K562 (cell line): ENCODE results near the gene CKAP5. TPM values are rescaled to one million over a fixed set of nuclear protein-coding genes. Genes with fewer than 3 reads are reported as not detected.

Experiments
- ATAC-seq: fragments of 200-7000 bp; cut with Tn5 transposase; 3 replicates; pipeline ENCODE4 v1.9.1; 2020; ENCODE audit warnings: moderate library complexity
- BruUV-seq: library from RNA; stranded (reverse); fragments of 400-500 nt; replicated peaks from 2 replicates; lab custom pipeline; 2021; lab: Mats Ljungman, UMichigan
- CTCF ChIA-PET: fragments of 300-600 bp; formaldehyde crosslinking; extraction: SDS; loops from one replicate; lab custom pipeline; 2021; ENCODE audit warnings: low intra/inter-chr PET ratio; lab: Yijun Ruan, JAX
- POLR2A ChIA-PET: fragments of 300-600, 350-650 bp; sonication (Branson Sonifier 250); formaldehyde crosslinking; extraction: SDS; loops from one replicate; lab custom pipeline; 2021; ENCODE audit warnings: antibody characterized with exemption, inconsistent platforms; lab: Yijun Ruan, JAX
- DNase-seq, 4 experiments: peaks; one replicate each; pipeline versions ENCODE4 v3.0.0 to v3.0.0-alpha.2; 2011 to 2018; ENCODE audit warnings: low spot score in 3 of 4, mixed read lengths in 3 of 4; ENCODE audit errors: extremely low read depth in 1 of 4
- FAIRE-seq: peaks from 2 replicates; lab custom pipeline; 2011; peaks lifted over from hg19 to GRCh38; lab: Jason Lieb, UNC
- H2AFZ ChIP-seq: 2 replicates; pipeline ENCODE4 v1.6.0; 2011; ENCODE audit warnings: low read depth, low read length, control low read depth, inconsistent platforms
- H3K27ac ChIP-seq: fragments of 200-600 bp; 3 replicates; pipeline ENCODE4 v1.8.0; 2011; ENCODE audit warnings: low read depth, mild to moderate bottlenecking, control low read depth, inconsistent platforms, low read length, moderate library complexity, mixed read lengths; ENCODE audit errors: extremely low read depth
- H3K27me3 ChIP-seq, 2 experiments: fragments of 300-600 bp in 1 of 2; 2 replicates in 1 of 2; 3 replicates in 1 of 2; pipeline versions ENCODE4 v1.6.0 to v1.8.0; 2011; ENCODE audit warnings: inconsistent platforms in 2 of 2, low read length in 2 of 2, mild to moderate bottlenecking in 1 of 2, mixed read lengths in 1 of 2, moderate library complexity in 1 of 2; ENCODE audit not compliant: control insufficient read depth in 2 of 2, insufficient read depth in 2 of 2
- H3K36me3 ChIP-seq: fragments of 300-600 bp; 3 replicates; pipeline ENCODE4 v1.8.0; 2011; ENCODE audit warnings: mild to moderate bottlenecking, low read length, inconsistent platforms; ENCODE audit not compliant: control insufficient read depth, insufficient read depth
- H3K4me1 ChIP-seq, 2 experiments: fragments of 200-600 bp in 1 of 2; replicated peaks in 1 of 2; 2 replicates in 1 of 2; 3 replicates in 1 of 2; pipeline versions ENCODE4 v1.5.1 to v1.8.0; 2011; ENCODE audit warnings: inconsistent platforms in 2 of 2, low read length in 2 of 2, mild to moderate bottlenecking in 1 of 2, mixed read lengths in 1 of 2, moderate library complexity in 1 of 2; ENCODE audit not compliant: control insufficient read depth in 2 of 2, insufficient read depth in 2 of 2
- H3K4me2 ChIP-seq: 2 replicates; pipeline ENCODE4 v1.6.1; 2011; ENCODE audit warnings: low read length, control low read depth, inconsistent platforms, mixed read lengths; ENCODE audit not compliant: insufficient read depth
- H3K4me3 ChIP-seq: fragments of 200-600 bp; sonication (generic), shearing (Covaris generic); 2 replicates; pipeline ENCODE4 v1.5.1; 2016; ENCODE audit warnings: control low read depth, inconsistent platforms
- H3K79me2 ChIP-seq: fragments of 200-600 bp; 3 replicates; pipeline ENCODE4 v1.8.0; 2011; ENCODE audit warnings: low read length, inconsistent platforms; ENCODE audit not compliant: control insufficient read depth, insufficient read depth
- H3K9ac ChIP-seq, 2 experiments: 2 replicates each; pipeline versions ENCODE4 v1.6.0 to v1.6.1; 2011; ENCODE audit warnings: low read depth in 2 of 2, low read length in 2 of 2, control low read depth in 1 of 2, inconsistent platforms in 1 of 2, mild to moderate bottlenecking in 1 of 2, mixed read lengths in 1 of 2; ENCODE audit not compliant: insufficient read depth in 1 of 2
- H3K9me1 ChIP-seq: one replicate; pipeline ENCODE4 v1.6.0; 2011; ENCODE audit warnings: inconsistent platforms, mild to moderate bottlenecking, low read length, moderate library complexity; ENCODE audit not compliant: control insufficient read depth, insufficient read depth
- H3K9me3 ChIP-seq: replicated peaks from 2 replicates; pipeline ENCODE4 v1.5.1; 2011; ENCODE audit warnings: low read depth, low read length, inconsistent platforms; ENCODE audit not compliant: control insufficient read depth, insufficient read depth
- H4K20me1 ChIP-seq: replicated peaks from 2 replicates; pipeline ENCODE4 v1.6.1; 2011; ENCODE audit warnings: low read length, inconsistent platforms, mixed read lengths; ENCODE audit not compliant: control insufficient read depth, insufficient read depth
- KDM1A ChIP-seq, 2 experiments: fragments of 450-650 bp; IDR thresholded peaks; 2 replicates each; pipeline ENCODE4 v1.6.1; 2016; ENCODE audit warnings: mild to moderate bottlenecking in 2 of 2
- NFYB ChIP-seq: IDR thresholded peaks from 2 replicates; pipeline ENCODE4 v1.6.1; 2011; ENCODE audit warnings: mild to moderate bottlenecking, moderate library complexity; ENCODE audit not compliant: insufficient read length; ENCODE audit errors: extremely low read depth
- NR2C2 ChIP-seq, 2 experiments: fragments of 200-800 bp in 1 of 2; sonication (Bioruptor generic) in 1 of 2; sonication (generic) in 1 of 2; formaldehyde crosslinking in 1 of 2; IDR thresholded peaks; 2 replicates each; pipeline versions ENCODE4 v1.6.1 to v1.8.0; 2016 to 2022; ENCODE audit warnings: mild to moderate bottlenecking in 1 of 2, missing compliant biosample characterization in 1 of 2, missing genetic modification characterization in 1 of 2, missing genetic modification reagents in 1 of 2
- PRPF4 ChIP-seq: fragments of 200-400 bp; formaldehyde crosslinking; IDR thresholded peaks from one replicate; pipeline ENCODE4 v1.6.1; 2017; ENCODE audit warnings: low read length, low read depth, mild to moderate bottlenecking; ENCODE audit not compliant: insufficient read depth, poor library complexity, severe bottlenecking
- SLC30A9 ChIP-seq: fragments of 250-450 bp; sonication (Bioruptor Pico); IDR thresholded peaks from 2 replicates; pipeline ENCODE4 v1.8.0; 2022; ENCODE audit warnings: mild to moderate bottlenecking, moderate library complexity
- STAT6 ChIP-seq: sonication (generic); formaldehyde crosslinking; IDR thresholded peaks from 2 replicates; pipeline ENCODE4 v1.8.1; 2023; ENCODE audit warnings: mild to moderate bottlenecking, missing genetic modification reagents
- ZNF282 ChIP-seq: sonication (generic); formaldehyde crosslinking; IDR thresholded peaks from 2 replicates; pipeline ENCODE4 v1.8.1; 2023; ENCODE audit warnings: missing genetic modification reagents
- ZNF3 ChIP-seq: fragments of 250-450 bp; sonication (Bioruptor Pico); IDR thresholded peaks from 2 replicates; pipeline ENCODE4 v1.5.0; 2021; ENCODE audit warnings: mild to moderate bottlenecking, moderate library complexity
- ZNF431 ChIP-seq: sonication (generic); formaldehyde crosslinking; IDR thresholded peaks from 2 replicates; pipeline ENCODE4 v1.8.0; 2022; ENCODE audit warnings: mild to moderate bottlenecking, missing genetic modification reagents
- WGBS: fragments of 100-300 bp; shearing (Covaris generic); methylation state at CpG from one replicate; pipeline ENCODE4 v1.1.6; 2016; ENCODE audit warnings: low coverage, mixed read lengths; ENCODE audit not compliant: insufficient coverage; ENCODE audit errors: missing lambda C conversion rate; 5-methylcytosine and 5-hydroxymethylcytosine counted together
- in situ Hi-C: fragments of 300-500 bp; cut with MboI; formaldehyde crosslinking; loops from 4 replicates; pipeline ENCODE4 v1.15.0; 2018; ENCODE audit warnings: inconsistent platforms, mixed read lengths
- intact Hi-C: fragments of 100-400 bp; cut with micrococcal nuclease; formaldehyde crosslinking; loops from 2 replicates; pipeline ENCODE4 v1.14.2; 2022
- polyA plus RNA-seq, 8 experiments: library from polyadenylated mRNA; depleted of rRNA in 4 of 8; stranded (reverse) in 5 of 8; unstranded in 3 of 8; fragments of >200 nt; fragmentation: Nextera tagmentation in 2 of 8; fragmentation: Illumina TruSeq in 1 of 8; extraction: Ambion mirVana in 2 of 8; extraction: Trizol in 1 of 8; gene quantifications; 2 replicates each; pipeline versions ENCODE4 v1.2.1 to v1.2.3, GENCODE V29; 2011 to 2014; ENCODE audit warnings: inconsistent platforms in 1 of 8, missing spikeins in 1 of 8
- total RNA-seq, 7 experiments: library from RNA; depleted of rRNA in 6 of 7; stranded (reverse); fragments of >200 nt in 6 of 7; fragmentation: Illumina TruSeq in 2 of 7; extraction: Trizol in 2 of 7; gene quantifications; 2 replicates each; pipeline versions ENCODE4 v1.2.1 to v1.2.3, GENCODE V29; 2011 to 2021; ENCODE audit warnings: low replicate concordance in 1 of 7

Gene CKAP5
- total and polyA plus RNA-seq, 9 of the 15 experiments (the other 6 are each of a cell fraction or from before 2014, with no cell fraction given), result 60.1 to 239 (median 139) TPM

DNA sequence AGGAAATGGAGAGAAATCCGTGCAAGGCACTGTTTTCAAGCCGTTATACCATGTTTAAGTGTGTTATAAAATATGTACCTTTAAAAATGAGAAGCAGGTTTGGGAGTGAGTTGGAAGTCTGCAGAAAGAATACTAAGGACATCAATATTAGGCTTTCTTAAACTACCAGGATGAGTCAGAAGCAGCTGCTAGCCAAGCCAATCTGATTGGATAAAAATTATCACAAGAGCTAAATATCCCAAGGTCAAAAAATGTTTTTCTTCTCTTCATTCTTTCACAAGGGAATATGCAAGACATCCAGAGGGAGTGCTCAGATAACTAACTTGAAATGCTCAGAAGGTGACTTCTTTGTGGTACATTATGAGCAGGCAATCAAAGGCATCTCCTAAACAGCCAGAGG is 19.3 kb upstream of the CKAP5 start:
- BruUV-seq, result no TSS peak
- Histone ChIP-seq H4K20me1 (no peaks in the 10 kb centered on the region), H3K79me2 (no peaks in the 10 kb centered on the region), H3K27me3 (peaks cover 19 to 30% of the 10 kb centered on the region in 2 experiments; a peak in 4 of 5 replicates), H3K9me3 (no peaks in the 10 kb centered on the region), H3K36me3 (no peaks in the 10 kb centered on the region), H2AFZ (no peak overlapping the region), H3K27ac (no peak overlapping the region), H3K4me1 (no peaks in the 10 kb centered on the region), H3K9ac (no peak overlapping the region), H3K9me1 (no peaks in the 10 kb centered on the region), H3K4me2 (no peak overlapping the region), H3K4me3 (no peak overlapping the region)
- FAIRE-seq, result no peak
- DNase-seq, result no peak
- intact Hi-C loops (no loop called here), in situ Hi-C loops (no loop called here)
- 0% methylated on average over 2 of the region's 2 CpGs for WGBS
- no peak for ATAC-seq
- CTCF ChIA-PET, result no interaction called here
- POLR2A ChIA-PET, result interaction anchor here (1.0 to 1.3 kb wide), 3 partner anchors 11 to 28 kb away, joined by 3 to 4 read pairs (median 3); no protein-coding TSS in a partner anchor
- no peak for TF ChIP-seq ZNF282 (CRISPR knock-in tag)
- TF ChIP-seq PRPF4, result no peak
- no peak for TF ChIP-seq STAT6 (CRISPR knock-in tag)
- TF ChIP-seq NR2C2 (CRISPR knock-in tag; IDR thresholded peaks at IDR 0.05), result no peak
- no peak for TF ChIP-seq NR2C2 (tag; IDR thresholded peaks at IDR 0.05)
- no peak for TF ChIP-seq KDM1A (IDR thresholded peaks at IDR 0.05)
- TF ChIP-seq SLC30A9 (CRISPR knock-in tag), result no peak
- TF ChIP-seq ZNF3 (CRISPR knock-in tag), result no peak
- no peak for TF ChIP-seq ZNF431 (CRISPR knock-in tag)
- TF ChIP-seq NFYB, result peak; percentile 12
